Endothelial cell of umbilical vein (primary cell): Measurements from ENCODE around the gene THAP4. TPM values are rescaled to one million over a fixed set of nuclear protein-coding genes. Genes with fewer than 3 reads are reported as not detected.
"Not testable (repeated sequence)": the region's sequence is repeated elsewhere in the genome, so short reads cannot be mapped to it uniquely, and the experiment has no call there.

Source experiments
- BruUV-seq: library from RNA; stranded (reverse); fragments of 400-500 nt; replicated peaks from 2 replicates; lab custom pipeline; 2021; lab: Mats Ljungman, UMichigan
- CTCF ChIA-PET: fragments of 300-600, 350-600 bp; sonication (Branson Sonifier 250); formaldehyde crosslinking; loops from one replicate; lab custom pipeline; 2021; ENCODE audit warnings: antibody characterized with exemption, inconsistent platforms; lab: Charles Lee
- POLR2A ChIA-PET: fragments of 300-600, 350-600 bp; sonication (Branson Sonifier 250); formaldehyde crosslinking; loops from one replicate; lab custom pipeline; 2021; ENCODE audit warnings: antibody characterized with exemption, inconsistent platforms; lab: Charles Lee
- DNase-seq: peaks from one replicate; pipeline ENCODE4 v3.0.0-alpha.2; 2011; ENCODE audit warnings: low read depth, low spot score
- FAIRE-seq: peaks from 2 replicates; lab custom pipeline; 2011; peaks lifted over from hg19 to GRCh38; lab: Jason Lieb, UNC
- H2AFZ ChIP-seq: 2 replicates; pipeline ENCODE4 v1.6.0; 2012; ENCODE audit warnings: low read depth, low read length, control low read depth, inconsistent platforms
- H3K27ac ChIP-seq: 2 replicates; pipeline ENCODE4 v1.5.1; 2011; ENCODE audit warnings: low read depth, mild to moderate bottlenecking, control low read depth, low read length, moderate library complexity; ENCODE audit not compliant: insufficient read depth
- H3K27me3 ChIP-seq, 2 experiments: 2 replicates each; pipeline versions ENCODE4 v1.6.0 to v1.6.1; 2011; ENCODE audit warnings: low read length in 2 of 2, mixed read lengths in 1 of 2; ENCODE audit not compliant: control insufficient read depth in 2 of 2, insufficient read depth in 2 of 2
- H3K36me3 ChIP-seq, 2 experiments: 2 replicates in 1 of 2; 3 replicates in 1 of 2; pipeline ENCODE4 v1.5.1; 2011; ENCODE audit warnings: low read length in 2 of 2, mild to moderate bottlenecking in 1 of 2, moderate library complexity in 1 of 2; ENCODE audit not compliant: control insufficient read depth in 2 of 2, insufficient read depth in 2 of 2; ENCODE audit errors: extremely low read depth in 1 of 2
- H3K4me1 ChIP-seq: 3 replicates; pipeline ENCODE4 v1.5.1; 2011; ENCODE audit warnings: mild to moderate bottlenecking, low read length; ENCODE audit not compliant: control insufficient read depth, insufficient read depth; ENCODE audit errors: extremely low read depth
- H3K4me2 ChIP-seq: 2 replicates; pipeline ENCODE4 v1.6.1; 2011; ENCODE audit warnings: low read length, control low read depth, mixed read lengths; ENCODE audit not compliant: insufficient read depth
- H3K4me3 ChIP-seq, 3 experiments: fragments of 200-600 bp in 1 of 3; sonication (generic), shearing (Covaris generic) in 1 of 3; replicated peaks in 1 of 3; 2 replicates each; pipeline ENCODE4 v1.5.1; 2011 to 2016; ENCODE audit warnings: control low read depth in 3 of 3, low read length in 3 of 3, mild to moderate bottlenecking in 2 of 3, inconsistent platforms in 1 of 3, low read depth in 1 of 3, moderate library complexity in 1 of 3; ENCODE audit not compliant: insufficient read depth in 1 of 3
- H3K79me2 ChIP-seq: 2 replicates; pipeline ENCODE4 v1.6.0; 2012; ENCODE audit warnings: low read length, inconsistent platforms; ENCODE audit not compliant: control insufficient read depth, insufficient read depth
- H3K9ac ChIP-seq: replicated peaks from 2 replicates; pipeline ENCODE3; 2011; ENCODE audit warnings: low read length, control low read depth; ENCODE audit not compliant: insufficient read depth; ENCODE audit errors: extremely low read depth
- H3K9me1 ChIP-seq: replicated peaks from 3 replicates; pipeline ENCODE4 v1.6.0; 2011; ENCODE audit warnings: mild to moderate bottlenecking, low read length; ENCODE audit not compliant: control insufficient read depth, insufficient read depth; ENCODE audit errors: extremely low read depth
- H3K9me3 ChIP-seq: replicated peaks from 2 replicates; pipeline ENCODE4 v1.5.1; 2012; ENCODE audit warnings: low read length, inconsistent platforms; ENCODE audit not compliant: control insufficient read depth, insufficient read depth
- H4K20me1 ChIP-seq: replicated peaks from 2 replicates; pipeline ENCODE3; 2011; ENCODE audit warnings: mild to moderate bottlenecking, low read length; ENCODE audit not compliant: control insufficient read depth, insufficient read depth; ENCODE audit errors: extremely low read depth
- EZH2 ChIP-seq: IDR thresholded peaks from 2 replicates; pipeline ENCODE4 v1.6.1; 2012; ENCODE audit warnings: borderline replicate concordance, low read depth, mild to moderate bottlenecking, moderate library complexity, low read length, inconsistent platforms; ENCODE audit not compliant: severe bottlenecking
- FOS ChIP-seq: IDR thresholded peaks from 2 replicates; pipeline ENCODE4 v1.6.1; 2011; ENCODE audit warnings: mild to moderate bottlenecking, low read length, moderate library complexity, borderline replicate concordance; ENCODE audit not compliant: insufficient read depth
- GATA2 ChIP-seq: IDR thresholded peaks from 2 replicates; pipeline ENCODE4 v1.7.0; 2011; ENCODE audit warnings: low read depth, mild to moderate bottlenecking, moderate library complexity, mixed read lengths, low read length; ENCODE audit not compliant: insufficient read length, insufficient read depth
- JUN ChIP-seq: IDR thresholded peaks from 2 replicates; pipeline ENCODE4 v1.6.1; 2011; ENCODE audit warnings: borderline replicate concordance, low read depth; ENCODE audit not compliant: insufficient read length, insufficient read depth
- MYC ChIP-seq: IDR thresholded peaks from one replicate; pipeline ENCODE4 v1.6.1; 2011; ENCODE audit warnings: mild to moderate bottlenecking, low read depth, low read length
- POLR2A ChIP-seq: IDR thresholded peaks from 2 replicates; pipeline ENCODE4 v1.6.1; 2012; ENCODE audit warnings: low read depth, mild to moderate bottlenecking, control low read depth, low read length
- POLR2AphosphoS5 ChIP-seq: IDR thresholded peaks from 2 replicates; pipeline ENCODE4 v1.6.1; 2012; ENCODE audit warnings: low read depth, mild to moderate bottlenecking, control low read depth, low read length, moderate library complexity; ENCODE audit not compliant: insufficient read depth
- dilution Hi-C: fragments of 300-500 bp; cut with MboI; formaldehyde crosslinking; loops from one replicate; pipeline ENCODE4 v1.15.0; 2019; ENCODE audit warnings: low sequenced_read_pairs; ENCODE audit not compliant: extremely low pct_ligation_motif_present
- intact Hi-C: fragments of 100-400 bp; cut with micrococcal nuclease; formaldehyde crosslinking; loops from one replicate; pipeline ENCODE4 v1.10.0; 2022
- polyA plus RNA-seq, 4 experiments: library from polyadenylated mRNA; depleted of rRNA in 3 of 4; stranded (reverse) in 3 of 4; unstranded in 1 of 4; fragments of >200 nt; gene quantifications; 2 replicates each; pipeline versions ENCODE4 v1.2.1 to v1.2.3, GENCODE V29; 2011 to 2012; ENCODE audit warnings: missing spikeins in 1 of 4
- total RNA-seq: library from RNA; stranded (reverse); gene quantifications from 2 replicates; pipeline ENCODE4 v1.2.3, GENCODE V29; 2021
- TF ChIP-seq, protein P1 (sequence below): IDR thresholded peaks from 2 replicates; pipeline ENCODE4 v1.6.1; 2011; ENCODE audit not compliant: insufficient read depth, insufficient read length
- TF ChIP-seq, protein P2 (sequence below), 2 donors: IDR thresholded peaks; 1 replicate in 1 of 2; 2 replicates in 1 of 2; pipeline ENCODE4 v1.5.1; 2011; ENCODE audit warnings: low read length in 2 of 2, mild to moderate bottlenecking in 2 of 2, moderate library complexity in 2 of 2, control low read depth in 1 of 2, inconsistent platforms in 1 of 2, low read depth in 1 of 2; ENCODE audit not compliant: insufficient read depth in 1 of 2; ENCODE audit errors: extremely low read depth in 1 of 2

Gene THAP4
- total and polyA plus RNA-seq, 2 donors (not counting 3 experiments of a cell fraction or from before 2014, with no cell fraction given): 45.4 to 47.4 TPM

DNA sequence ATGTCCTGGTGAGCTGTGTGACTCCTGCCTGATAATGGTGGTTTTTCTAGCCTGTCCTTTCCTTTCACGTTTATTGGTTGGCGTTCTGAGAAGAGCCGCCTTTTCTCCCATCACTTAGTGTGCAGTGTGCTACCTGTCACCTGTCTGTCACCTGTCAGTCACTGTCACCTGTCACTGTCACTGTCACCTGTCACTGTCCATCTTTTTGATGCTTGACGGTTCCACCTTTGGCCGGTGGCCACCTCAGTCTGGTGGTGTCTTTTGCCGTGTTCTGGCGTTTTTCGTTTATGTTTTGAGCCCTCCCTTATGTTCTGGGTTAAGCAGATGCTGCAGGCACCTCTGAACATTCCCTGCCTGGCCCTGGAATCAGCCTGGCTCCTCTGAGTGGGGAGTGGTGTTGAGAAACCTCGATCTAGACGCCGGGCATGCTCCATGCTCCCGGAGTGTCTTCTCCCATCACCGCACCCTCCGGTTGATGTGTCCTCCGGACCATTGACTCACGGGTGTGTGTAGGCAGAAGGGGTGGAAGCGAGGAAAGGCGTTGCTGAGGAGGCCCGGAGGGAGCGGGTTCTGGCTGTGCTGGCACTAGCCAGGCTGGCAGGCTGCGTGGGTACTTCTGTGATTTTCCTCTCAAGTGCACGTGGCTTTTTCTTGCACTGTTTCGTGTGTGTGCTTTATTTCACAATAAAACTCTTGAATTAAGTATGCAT lies 28.9 kb upstream of the THAP4 start:
- peaks cover 20% of the 10 kb centered on the region for H3K4me1 ChIP-seq
- H3K27me3 ChIP-seq: no peaks in the 10 kb centered on the region
- peak overlapping the region; percentile 21 for H3K27ac ChIP-seq
- CTCF ChIA-PET: interaction anchor here (1.3 to 2.7 kb wide), 4 partner anchors 15 to 213 kb away, joined by 3 to 8 read pairs (median 6); partner anchors contain the start of genes DTYMK and ING5
- no peak overlapping the region for H3K4me3 ChIP-seq
- H2AFZ ChIP-seq: no peak overlapping the region
- FAIRE-seq (no peak), DNase-seq (no peak)
- H3K79me2 ChIP-seq: no peaks in the 10 kb centered on the region
- dilution Hi-C loops: no loop called here
- peak overlapping the region; percentile 16 for H3K9ac ChIP-seq
- H3K36me3 ChIP-seq: peaks cover 0 to 21% of the 10 kb centered on the region in 2 experiments
- BruUV-seq: no TSS peak
- intact Hi-C loops: loop anchor here (1.0 kb wide), 3 partner anchors 20 to 215 kb away; partner anchors contain the start of genes D2HGDH and DTYMK
- POLR2A ChIA-PET: no interaction called here
- TF ChIP-seq GATA2 (no peak), POLR2A (no peak), EZH2 (no peak), POLR2AphosphoS5 (no peak), FOS (no peak), MYC (no peak), JUN (no peak)
- TF ChIP-seq, protein P1, sequence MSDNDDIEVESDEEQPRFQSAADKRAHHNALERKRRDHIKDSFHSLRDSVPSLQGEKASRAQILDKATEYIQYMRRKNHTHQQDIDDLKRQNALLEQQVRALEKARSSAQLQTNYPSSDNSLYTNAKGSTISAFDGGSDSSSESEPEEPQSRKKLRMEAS: no peak
- TF ChIP-seq, protein P2, sequence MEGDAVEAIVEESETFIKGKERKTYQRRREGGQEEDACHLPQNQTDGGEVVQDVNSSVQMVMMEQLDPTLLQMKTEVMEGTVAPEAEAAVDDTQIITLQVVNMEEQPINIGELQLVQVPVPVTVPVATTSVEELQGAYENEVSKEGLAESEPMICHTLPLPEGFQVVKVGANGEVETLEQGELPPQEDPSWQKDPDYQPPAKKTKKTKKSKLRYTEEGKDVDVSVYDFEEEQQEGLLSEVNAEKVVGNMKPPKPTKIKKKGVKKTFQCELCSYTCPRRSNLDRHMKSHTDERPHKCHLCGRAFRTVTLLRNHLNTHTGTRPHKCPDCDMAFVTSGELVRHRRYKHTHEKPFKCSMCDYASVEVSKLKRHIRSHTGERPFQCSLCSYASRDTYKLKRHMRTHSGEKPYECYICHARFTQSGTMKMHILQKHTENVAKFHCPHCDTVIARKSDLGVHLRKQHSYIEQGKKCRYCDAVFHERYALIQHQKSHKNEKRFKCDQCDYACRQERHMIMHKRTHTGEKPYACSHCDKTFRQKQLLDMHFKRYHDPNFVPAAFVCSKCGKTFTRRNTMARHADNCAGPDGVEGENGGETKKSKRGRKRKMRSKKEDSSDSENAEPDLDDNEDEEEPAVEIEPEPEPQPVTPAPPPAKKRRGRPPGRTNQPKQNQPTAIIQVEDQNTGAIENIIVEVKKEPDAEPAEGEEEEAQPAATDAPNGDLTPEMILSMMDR (IDR thresholded peaks at IDR 0.05; ENCODE audit: extremely low read depth in 1 of 2, insufficient read depth in 1 of 2, low read depth in 1 of 2, low read length in 2 of 2): no peak
- peak overlapping the region; percentile 18 for H3K4me2 ChIP-seq
- no peaks in the 10 kb centered on the region for H4K20me1 ChIP-seq
- H3K9me1 ChIP-seq: no peaks in the 10 kb centered on the region
- no peaks in the 10 kb centered on the region for H3K9me3 ChIP-seq

DNA sequence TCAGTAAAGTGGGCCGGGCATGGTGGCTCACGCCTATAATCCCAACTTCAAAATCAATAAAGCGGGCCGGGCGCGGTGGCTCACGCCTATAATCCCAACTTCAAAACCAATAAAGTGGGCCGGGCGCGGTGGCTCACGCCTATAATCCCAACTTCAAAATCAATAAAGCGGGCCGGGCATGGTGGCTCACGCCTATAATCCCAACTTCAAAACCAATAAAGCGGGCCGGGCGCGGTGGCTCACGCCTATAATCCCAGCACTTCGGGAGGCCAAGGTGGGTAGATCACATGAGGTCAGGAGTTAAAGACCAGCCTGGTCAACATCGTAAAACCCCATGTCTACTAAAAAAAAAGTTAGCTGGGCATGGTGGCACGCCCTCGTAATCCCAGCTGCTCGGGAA lies 25.8 kb upstream of the THAP4 start:
- H3K79me2 ChIP-seq, dilution Hi-C loops, intact Hi-C loops, H3K27me3 ChIP-seq, H2AFZ ChIP-seq, BruUV-seq, H4K20me1 ChIP-seq, POLR2A ChIA-PET, DNase-seq, H3K9me3 ChIP-seq, FAIRE-seq, H3K9me1 ChIP-seq, H3K4me3 ChIP-seq, H3K27ac ChIP-seq, H3K4me2 ChIP-seq, H3K9ac ChIP-seq: not testable (repeated sequence)
- CTCF ChIA-PET: interaction anchor here (1.6 kb wide), 1 partner anchor 216 kb away, joined by 3 read pairs; no protein-coding TSS in a partner anchor
- H3K4me1 ChIP-seq: peaks cover 20% of the 10 kb centered on the region
- peaks cover 2 to 22% of the 10 kb centered on the region in 2 experiments for H3K36me3 ChIP-seq
